ENCODE measurements around the gene MOB3B. TPM values are rescaled to one million over a fixed set of nuclear protein-coding genes. Genes with fewer than 3 reads are reported as not detected.

MOB3B gene
- total RNA-seq, 1 experiment from 2014 or later = 2.6 TPM

DNA sequence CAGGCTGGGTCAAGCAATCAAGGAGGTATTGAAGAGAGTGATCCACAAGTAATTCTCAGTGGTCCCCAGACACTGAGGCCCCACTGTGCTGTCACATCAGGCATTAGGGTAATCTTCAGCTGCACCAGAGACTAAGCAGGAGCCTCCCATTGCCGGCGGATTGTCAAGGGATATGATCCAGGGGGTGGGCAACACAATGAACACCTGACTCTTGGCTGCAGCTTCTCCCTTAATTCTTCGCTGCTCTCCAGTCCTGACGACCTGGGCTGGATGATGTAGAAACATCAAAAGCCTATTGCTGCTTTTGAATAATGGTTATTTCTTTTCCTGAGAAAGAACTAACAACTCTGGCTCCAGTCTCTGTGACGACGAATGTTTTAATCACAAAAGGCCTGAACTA lies 83.9 kb downstream of the MOB3B start:
- Histone ChIP-seq H3K79me2 (ENCODE audit: low read length) (no peaks in the 10 kb centered on the region), H3K4me2 (ENCODE audit: low read length) (no peak overlapping the region), H3K4me3 (ENCODE audit: low read length) (no peak overlapping the region), H3K27ac (ENCODE audit: low read length) (no peak overlapping the region), H3K36me3 (ENCODE audit: low read depth, low read length) (no peaks in the 10 kb centered on the region), H3F3A (ENCODE audit: low read length, unreplicated experiment) (no peaks in the 10 kb centered on the region), H3K27me3 (ENCODE audit: low read length) (no peaks in the 10 kb centered on the region), H3K4me1 (ENCODE audit: insufficient read depth, low read length) (no peaks in the 10 kb centered on the region), H3K9me2 (replicated peaks; ENCODE audit: low read length) (no peaks in the 10 kb centered on the region), H2AFZ (ENCODE audit: low read length) (no peak overlapping the region), H4K20me1 (ENCODE audit: low read length) (no peaks in the 10 kb centered on the region), H3K9me3 (ENCODE audit: low read length) (no peaks in the 10 kb centered on the region), H3K9ac (ENCODE audit: low read length) (no peak overlapping the region)
- ATAC-seq (no peak), DNase-seq (no peak)
- TF ChIP-seq EZH2 (IDR thresholded peaks at IDR 0.05; ENCODE audit: low read length, unreplicated experiment) (no peak), EZH2phosphoT487 (IDR thresholded peaks at IDR 0.05; ENCODE audit: borderline replicate concordance, low read length) (no peak)
- TF ChIP-seq, protein P1, sequence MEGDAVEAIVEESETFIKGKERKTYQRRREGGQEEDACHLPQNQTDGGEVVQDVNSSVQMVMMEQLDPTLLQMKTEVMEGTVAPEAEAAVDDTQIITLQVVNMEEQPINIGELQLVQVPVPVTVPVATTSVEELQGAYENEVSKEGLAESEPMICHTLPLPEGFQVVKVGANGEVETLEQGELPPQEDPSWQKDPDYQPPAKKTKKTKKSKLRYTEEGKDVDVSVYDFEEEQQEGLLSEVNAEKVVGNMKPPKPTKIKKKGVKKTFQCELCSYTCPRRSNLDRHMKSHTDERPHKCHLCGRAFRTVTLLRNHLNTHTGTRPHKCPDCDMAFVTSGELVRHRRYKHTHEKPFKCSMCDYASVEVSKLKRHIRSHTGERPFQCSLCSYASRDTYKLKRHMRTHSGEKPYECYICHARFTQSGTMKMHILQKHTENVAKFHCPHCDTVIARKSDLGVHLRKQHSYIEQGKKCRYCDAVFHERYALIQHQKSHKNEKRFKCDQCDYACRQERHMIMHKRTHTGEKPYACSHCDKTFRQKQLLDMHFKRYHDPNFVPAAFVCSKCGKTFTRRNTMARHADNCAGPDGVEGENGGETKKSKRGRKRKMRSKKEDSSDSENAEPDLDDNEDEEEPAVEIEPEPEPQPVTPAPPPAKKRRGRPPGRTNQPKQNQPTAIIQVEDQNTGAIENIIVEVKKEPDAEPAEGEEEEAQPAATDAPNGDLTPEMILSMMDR (conservative IDR thresholded peaks at IDR 0.05; ENCODE audit: low read depth, low read length) = no peak
- CTCF ChIA-PET = no interaction called here
- no TSS peak for BruUV-seq (replicated peaks)
- intact Hi-C loops (cut with micrococcal nuclease) = no loop called here
- POLR2A ChIA-PET (ENCODE audit: unreplicated experiment) = no interaction called here

DNA sequence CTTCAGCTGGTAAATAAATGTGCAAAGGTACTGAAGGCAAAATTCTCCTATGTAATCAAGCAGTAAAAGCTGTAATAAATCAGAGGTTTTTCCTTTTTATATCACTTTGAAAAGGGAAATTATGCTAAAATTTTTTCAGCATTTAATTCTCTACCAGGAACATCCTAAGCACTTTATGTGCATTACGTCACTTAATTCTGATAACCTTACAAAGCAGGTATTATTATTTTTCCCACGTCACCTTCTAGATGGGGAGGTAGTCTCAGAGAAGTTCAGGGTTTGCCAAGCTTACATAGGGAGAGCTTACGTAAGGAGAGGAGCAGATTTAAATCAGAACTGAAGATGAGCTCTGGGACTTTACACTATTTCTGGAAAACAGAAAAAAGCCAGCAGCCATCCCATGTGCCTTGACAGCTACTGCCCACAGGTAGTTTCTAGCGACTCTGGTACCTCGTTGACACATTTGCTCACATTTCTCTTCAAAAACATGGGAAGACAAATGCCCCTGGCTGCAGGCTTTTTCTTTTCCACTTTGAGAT lies 84.5 kb downstream of the MOB3B start:
- no peaks in the 10 kb centered on the region for H3K9me2 ChIP-seq (replicated peaks; ENCODE audit: low read length)
- DNase-seq (no peak), ATAC-seq (no peak)
- no peaks in the 10 kb centered on the region for H3K4me1 ChIP-seq (ENCODE audit: insufficient read depth, low read length)
- no peak overlapping the region for H3K4me3 ChIP-seq (ENCODE audit: low read length)
- no peaks in the 10 kb centered on the region for H4K20me1 ChIP-seq (ENCODE audit: low read length)
- ChIA-PET POLR2A (ENCODE audit: unreplicated experiment) (interaction anchor here (0.6 kb wide), 1 partner anchor 20 kb away, joined by 6 read pairs; no protein-coding TSS in a partner anchor), CTCF (no interaction called here)
- TF ChIP-seq EZH2 (IDR thresholded peaks at IDR 0.05; ENCODE audit: low read length, unreplicated experiment) (no peak), EZH2phosphoT487 (IDR thresholded peaks at IDR 0.05; ENCODE audit: borderline replicate concordance, low read length) (no peak)
- TF ChIP-seq, protein P1 (conservative IDR thresholded peaks at IDR 0.05; ENCODE audit: low read depth, low read length) = no peak
- intact Hi-C loops (cut with micrococcal nuclease) = no loop called here
- H3K9ac ChIP-seq (ENCODE audit: low read length) = no peak overlapping the region
- no peaks in the 10 kb centered on the region for H3F3A ChIP-seq (ENCODE audit: low read length, unreplicated experiment)
- no peak overlapping the region for H3K4me2 ChIP-seq (ENCODE audit: low read length)
- no TSS peak for BruUV-seq (replicated peaks)
- H3K36me3 ChIP-seq (ENCODE audit: low read depth, low read length) = no peaks in the 10 kb centered on the region
- H3K9me3 ChIP-seq (ENCODE audit: low read length) = no peaks in the 10 kb centered on the region
- no peak overlapping the region for H2AFZ ChIP-seq (ENCODE audit: low read length)
- H3K79me2 ChIP-seq (ENCODE audit: low read length) = no peaks in the 10 kb centered on the region
- no peaks in the 10 kb centered on the region for H3K27me3 ChIP-seq (ENCODE audit: low read length)
- H3K27ac ChIP-seq (ENCODE audit: low read length) = no peak overlapping the region

DNA sequence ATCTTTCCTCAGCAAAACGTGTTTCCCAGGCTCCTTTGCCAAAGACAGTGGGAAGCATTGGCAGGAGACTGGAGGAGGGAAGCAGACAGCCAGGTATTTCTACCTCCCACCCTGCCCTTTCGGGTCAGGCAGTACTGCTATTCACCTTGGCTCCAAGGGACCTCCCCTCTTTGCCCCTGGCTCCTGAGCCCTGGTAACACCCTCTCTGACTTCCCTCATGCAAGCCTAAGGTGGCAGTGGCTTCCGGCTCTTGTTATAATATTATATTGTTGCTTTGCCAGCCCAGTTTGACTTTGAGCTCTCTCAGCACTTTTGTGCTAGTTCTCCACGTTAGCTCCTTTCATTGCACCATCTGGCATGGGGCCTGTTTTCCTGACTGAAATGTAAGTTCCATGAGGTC lies 87.2 kb downstream of the MOB3B start:
- POLR2A ChIA-PET (ENCODE audit: unreplicated experiment) = no interaction called here
- TF ChIP-seq, protein P1 (conservative IDR thresholded peaks at IDR 0.05; ENCODE audit: low read depth, low read length) = no peak
- no peak for TF ChIP-seq EZH2 (IDR thresholded peaks at IDR 0.05; ENCODE audit: low read length, unreplicated experiment)
- TF ChIP-seq EZH2phosphoT487 (IDR thresholded peaks at IDR 0.05; ENCODE audit: borderline replicate concordance, low read length) = no peak
- no peak overlapping the region for H3K27ac ChIP-seq (ENCODE audit: low read length)

More for the DNA sequence above, 87.2 kb downstream of the MOB3B start:
- no peaks in the 10 kb centered on the region for H3K79me2 ChIP-seq (ENCODE audit: low read length)
- no peaks in the 10 kb centered on the region for H3K9me2 ChIP-seq (replicated peaks; ENCODE audit: low read length)
- no peak overlapping the region for H3K4me3 ChIP-seq (ENCODE audit: low read length)
- no peaks in the 10 kb centered on the region for H3F3A ChIP-seq (ENCODE audit: low read length, unreplicated experiment)
- no peaks in the 10 kb centered on the region for H3K27me3 ChIP-seq (ENCODE audit: low read length)
- H3K9me3 ChIP-seq (ENCODE audit: low read length) = no peaks in the 10 kb centered on the region
- BruUV-seq (replicated peaks) = no TSS peak
- no peak overlapping the region for H2AFZ ChIP-seq (ENCODE audit: low read length)
- intact Hi-C loops (cut with micrococcal nuclease) = no loop called here
- H3K4me2 ChIP-seq (ENCODE audit: low read length) = no peak overlapping the region
- ATAC-seq (no peak), DNase-seq (no peak)
- 0 out of 2 replicates have a peak, but pooled peaks cover 6% of the 10 kb centered on the region for H3K4me1 ChIP-seq (ENCODE audit: insufficient read depth, low read length)
- no peak overlapping the region for H3K9ac ChIP-seq (ENCODE audit: low read length)
- no peaks in the 10 kb centered on the region for H4K20me1 ChIP-seq (ENCODE audit: low read length)
- H3K36me3 ChIP-seq (ENCODE audit: low read depth, low read length) = no peaks in the 10 kb centered on the region
- CTCF ChIA-PET = no interaction called here

Data from PC-3 (cell line).